Measurements from ENCODE around the gene ZNF282.

Gene ZNF282

GRCh38 chr7:149194799-149195179, 557 bp upstream of the ZNF282 start:
- no peak for DNase-seq

GRCh38 chr7:149196151-149196704, 882 bp downstream of the ZNF282 start:
- no peak for DNase-seq

GRCh38 chr7:149196705-149197171, 1.4 kb downstream of the ZNF282 start:
- DNase-seq, result no peak

DNA sequence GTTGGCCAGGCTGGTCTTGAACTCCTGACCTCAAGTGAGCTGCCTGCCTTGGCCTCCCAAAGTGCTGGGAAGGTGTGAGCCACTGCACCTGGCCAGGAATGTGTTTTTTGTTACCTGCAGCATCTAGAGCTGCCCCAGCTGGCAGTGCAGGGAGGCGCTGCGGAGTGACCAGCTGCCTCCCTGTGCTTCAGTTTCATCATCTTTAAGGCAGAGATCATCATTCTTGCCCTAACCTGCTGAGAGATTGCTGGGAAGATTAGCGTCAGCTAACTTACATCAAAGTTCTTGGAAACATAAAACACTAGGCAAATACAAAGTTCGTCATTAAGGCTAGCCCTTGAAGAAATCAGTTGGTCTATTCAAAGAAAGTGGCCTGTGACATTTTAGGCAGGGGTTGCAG, 2.3 kb downstream of the ZNF282 start:
- no peak for DNase-seq

- no peak for DNase-seq
Observed at GRCh38 chr7:149198161-149198816, 2.9 kb downstream of the ZNF282 start.

DNA sequence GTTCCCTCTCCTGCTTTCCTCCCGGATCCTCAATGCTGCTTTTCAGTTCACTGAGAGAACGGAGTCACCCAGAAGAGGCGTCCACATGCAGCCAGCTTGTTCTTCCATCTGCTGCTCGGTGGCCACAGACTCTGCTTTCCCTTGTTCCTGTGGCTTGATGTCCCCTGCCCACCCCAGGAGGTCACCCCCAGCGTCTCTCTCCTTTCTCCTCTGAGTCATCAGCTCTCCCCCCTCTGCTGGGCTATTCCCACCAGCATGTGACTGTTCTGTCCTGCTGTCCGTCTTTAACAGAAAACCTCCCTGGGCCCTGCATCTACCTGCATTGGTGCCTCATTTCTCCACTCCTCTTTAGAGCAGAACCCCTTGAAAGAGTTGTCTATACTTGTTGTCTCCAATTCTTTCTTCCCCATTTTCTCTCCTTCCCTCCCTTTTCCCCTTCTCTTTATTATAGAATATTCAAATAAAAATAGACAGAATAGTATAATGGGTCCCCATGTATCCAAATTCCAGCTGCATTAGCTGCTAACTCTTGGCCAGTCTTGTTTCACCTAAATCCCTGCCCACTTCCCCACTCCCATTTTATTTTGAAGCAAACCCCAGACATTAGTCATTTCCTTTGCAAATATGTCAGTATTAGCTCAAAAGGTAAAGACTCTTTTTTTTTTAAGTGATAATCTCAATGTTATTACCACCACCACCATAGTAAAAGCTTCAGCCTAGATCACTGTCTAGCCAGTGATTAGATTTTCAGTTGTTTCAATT, 4.1 kb downstream of the ZNF282 start:
- no peak for DNase-seq

- DNase-seq, result no peak
Observed at GRCh38 chr7:149202831-149203231, 7.5 kb downstream of the ZNF282 start.

DNA sequence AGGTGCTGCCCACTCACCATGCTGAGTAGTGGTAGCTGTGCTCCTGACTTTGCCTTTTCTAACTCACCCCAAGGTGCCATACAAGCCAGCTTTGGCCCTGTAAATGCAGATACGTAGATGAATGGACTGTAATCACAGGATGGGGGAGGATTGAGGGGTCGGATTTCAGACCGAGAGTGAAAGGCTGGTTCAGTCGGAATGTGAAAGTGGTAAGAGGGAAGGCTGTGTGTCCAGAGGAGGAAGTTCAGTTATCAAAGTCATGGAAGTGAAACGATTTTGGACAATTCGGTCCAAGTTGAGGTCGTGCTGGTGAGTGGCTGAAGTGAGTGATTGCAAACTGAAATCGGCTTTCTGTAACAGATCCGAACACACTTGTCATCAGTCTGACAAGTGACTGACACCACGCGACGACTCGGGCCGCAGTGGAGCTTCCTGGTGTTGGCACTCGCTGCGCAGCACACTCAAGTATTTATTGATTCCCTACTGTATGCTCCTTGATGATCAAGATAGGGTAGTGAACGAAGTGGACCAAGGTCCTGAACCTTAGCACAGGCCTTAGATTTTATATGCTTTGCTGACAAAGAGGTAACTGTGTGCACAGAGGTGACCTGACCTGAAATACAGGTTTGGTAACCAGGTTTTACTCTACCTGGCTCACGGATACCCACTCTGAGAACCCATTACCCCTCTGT, 10.5 kb downstream of the ZNF282 start:
- DNase-seq, result no peak

DNA sequence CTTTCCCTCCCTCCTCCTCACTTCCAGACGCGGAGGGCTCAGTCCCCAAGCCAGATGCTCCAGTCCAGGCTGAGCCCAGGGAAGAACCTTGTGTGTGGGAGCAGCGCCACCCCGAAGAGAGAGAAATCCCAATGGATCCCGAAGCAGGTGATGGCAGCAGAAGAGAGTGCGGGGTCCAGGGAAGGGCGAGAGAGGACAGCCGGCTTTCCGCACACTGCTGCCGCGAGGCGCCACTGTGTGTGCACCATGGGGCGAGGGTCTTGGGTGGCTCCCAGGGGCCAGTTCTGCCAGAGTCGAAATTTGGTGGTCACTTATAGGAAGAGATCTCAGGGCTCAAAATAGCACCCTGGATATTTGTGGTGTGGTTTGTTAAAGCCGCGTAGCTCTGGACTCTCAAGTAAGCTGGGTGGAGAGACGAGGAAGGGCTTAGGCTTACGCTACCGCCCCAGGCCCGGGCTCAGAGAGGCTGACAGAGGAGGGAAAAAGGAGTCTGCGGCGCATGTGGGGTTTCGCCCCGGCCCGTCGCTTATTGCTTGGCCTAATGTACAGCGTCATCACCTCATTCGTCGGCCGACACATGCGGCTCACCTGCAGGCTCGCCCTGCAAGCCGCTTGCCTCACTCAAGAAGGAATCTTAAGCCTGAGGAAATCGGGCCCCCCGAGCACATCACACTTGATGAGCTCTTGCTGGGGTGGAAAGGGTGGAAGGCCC, 12.1 kb downstream of the ZNF282 start:
- no peak for DNase-seq

- peak; percentile 44 for DNase-seq
Observed at GRCh38 chr7:149209518-149210269, 14.3 kb downstream of the ZNF282 start.

- DNase-seq, result no peak
Observed at GRCh38 chr7:149210551-149210950, 15.2 kb downstream of the ZNF282 start.

DNA sequence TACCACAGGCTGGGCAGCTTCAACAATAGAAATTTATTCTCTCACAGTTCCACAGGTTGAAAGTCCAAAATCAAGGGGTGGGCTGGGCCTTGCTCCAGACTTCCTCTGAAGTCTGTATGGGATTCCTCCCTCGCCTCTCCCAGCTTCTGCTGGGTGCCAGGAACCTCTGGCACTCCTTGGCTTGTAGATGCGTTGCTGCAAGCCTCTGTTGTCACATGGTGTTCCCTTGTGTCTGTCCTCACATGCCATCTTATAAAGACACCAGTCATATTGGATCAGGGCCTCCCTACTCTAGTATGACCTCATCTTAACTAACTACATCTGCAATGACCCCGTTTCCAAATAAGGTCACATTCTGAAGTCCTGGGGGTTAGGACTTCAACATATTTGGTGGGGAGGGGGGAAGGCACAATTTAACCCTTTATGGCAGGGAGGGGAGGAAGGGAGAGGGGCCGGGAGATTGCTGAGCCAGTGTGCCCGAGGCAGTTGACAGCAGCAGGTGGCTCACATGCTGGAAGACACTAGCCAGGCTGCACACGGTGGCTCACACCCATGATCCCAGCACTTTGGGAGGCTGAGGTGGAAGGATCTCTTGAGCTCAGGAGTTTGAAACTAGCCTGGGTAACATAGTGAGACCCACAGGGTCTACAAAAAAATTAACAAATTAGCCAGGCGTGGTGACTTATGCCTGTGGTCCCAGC, 18.8 kb downstream of the ZNF282 start:
- DNase-seq, result no peak

- no peak for DNase-seq
Observed at GRCh38 chr7:149216402-149216801, 21.1 kb downstream of the ZNF282 start.

DNA sequence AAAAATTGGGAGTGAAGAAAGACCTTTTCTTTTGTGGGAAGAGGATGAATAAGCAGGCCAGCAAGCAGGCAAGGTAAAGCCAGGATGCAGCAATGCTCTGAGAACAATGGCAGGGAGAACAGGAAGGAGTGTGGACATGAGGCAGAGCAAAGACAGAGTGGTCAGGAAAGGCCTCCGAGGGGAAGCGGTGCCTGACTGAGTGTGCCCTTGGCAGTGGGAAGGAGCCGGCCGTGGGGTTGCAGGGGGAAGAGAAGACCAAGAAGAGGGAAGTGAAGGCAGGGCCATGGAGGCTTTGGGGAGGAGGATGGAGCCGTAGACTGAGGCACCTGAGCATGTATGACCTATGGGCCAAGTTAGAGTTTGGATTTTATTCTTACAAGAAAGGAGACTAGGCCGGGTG, 22.2 kb downstream of the ZNF282 start:
- no peak for DNase-seq

- no peak for DNase-seq
Observed at GRCh38 chr7:149218469-149219420, 23.4 kb downstream of the ZNF282 start.

- peak; percentile 64 for DNase-seq
Observed at GRCh38 chr7:149220534-149220933, 25.2 kb downstream of the ZNF282 start.

GRCh38 chr7:149223176-149223575, 27.8 kb downstream of the ZNF282 start:
- no peak for DNase-seq

- no peak for DNase-seq
Observed at GRCh38 chr7:149223761-149224160, 28.4 kb downstream of the ZNF282 start.

DNA sequence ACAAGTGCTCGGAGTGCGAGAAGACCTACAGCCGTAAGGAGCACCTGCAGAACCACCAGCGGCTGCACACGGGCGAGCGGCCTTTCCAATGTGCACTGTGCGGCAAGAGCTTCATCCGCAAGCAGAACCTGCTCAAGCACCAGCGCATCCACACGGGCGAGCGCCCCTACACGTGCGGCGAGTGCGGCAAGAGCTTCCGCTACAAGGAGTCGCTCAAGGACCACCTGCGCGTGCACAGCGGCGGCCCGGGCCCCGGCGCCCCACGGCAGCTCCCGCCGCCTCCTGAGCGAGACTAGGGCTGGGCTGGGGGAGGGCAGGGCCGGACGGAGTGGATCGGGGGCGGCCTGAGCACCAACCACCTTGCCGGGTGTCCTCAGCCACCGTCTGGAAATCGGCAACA, 29.0 kb downstream of the ZNF282 start:
- DNase-seq, result no peak

GRCh38 chr7:149225106-149225505, 29.8 kb downstream of the ZNF282 start:
- no peak for DNase-seq
